HTR-8/SVneo (cell line): ENCODE data around the gene U2AF1.
"Not testable (repeated sequence)": the region's sequence is repeated elsewhere in the genome, so short reads cannot be mapped to it uniquely, and the experiment has no call there.

Experiments
- DNase-seq: peaks from one replicate; pipeline ENCODE4 v3.0.0; 2011; ENCODE audit warnings: low spot score, mixed read lengths; ENCODE audit not compliant: insufficient read length
- FAIRE-seq: peaks from 2 replicates; lab custom pipeline; 2011; peaks lifted over from hg19 to GRCh38; lab: Jason Lieb, UNC

Gene U2AF1, protein sequence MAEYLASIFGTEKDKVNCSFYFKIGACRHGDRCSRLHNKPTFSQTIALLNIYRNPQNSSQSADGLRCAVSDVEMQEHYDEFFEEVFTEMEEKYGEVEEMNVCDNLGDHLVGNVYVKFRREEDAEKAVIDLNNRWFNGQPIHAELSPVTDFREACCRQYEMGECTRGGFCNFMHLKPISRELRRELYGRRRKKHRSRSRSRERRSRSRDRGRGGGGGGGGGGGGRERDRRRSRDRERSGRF

DNA sequence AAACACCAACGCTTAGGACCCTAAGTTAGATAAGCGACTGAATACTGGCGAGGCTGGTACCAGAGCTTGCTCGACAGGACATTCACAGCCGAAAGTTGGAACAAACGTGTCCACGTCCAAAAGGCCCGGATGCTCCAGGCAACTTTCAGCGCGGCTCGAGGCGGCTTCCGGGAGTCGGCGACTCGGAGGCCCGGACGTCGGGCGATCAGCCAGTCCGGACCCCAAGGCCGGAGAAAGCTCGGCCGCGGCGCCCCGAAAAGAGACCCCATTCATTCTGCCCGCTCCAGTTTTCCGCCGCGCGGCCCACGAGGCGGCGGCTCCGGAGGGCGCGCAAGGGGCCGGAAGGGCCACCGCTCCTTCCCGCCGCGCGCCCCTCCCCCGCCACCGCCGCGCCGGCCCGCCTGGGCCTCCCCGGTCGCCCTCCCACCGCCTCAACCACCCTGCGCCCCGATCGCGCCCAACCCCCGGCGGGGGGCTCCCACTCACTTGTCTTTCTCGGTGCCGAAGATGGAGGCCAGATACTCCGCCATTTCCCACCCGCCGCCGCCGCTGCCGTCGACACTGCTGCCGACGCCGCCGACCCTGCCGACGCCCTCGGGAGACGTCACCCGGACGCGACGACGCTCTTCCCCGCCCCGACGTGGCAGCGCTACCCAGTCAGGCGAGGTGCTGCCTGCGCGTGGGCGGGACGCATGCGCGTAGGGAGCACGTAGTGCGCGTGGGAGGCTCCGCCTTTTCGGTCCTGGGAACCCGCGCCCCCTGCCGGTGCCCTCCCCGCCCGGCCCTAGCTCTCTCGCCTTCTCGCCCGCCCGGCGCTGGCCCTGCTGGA is at the start of gene U2AF1:
Gene U2AF1, minus strand, starts transcription at position 606 of the 829 bp plus-strand sequence. Its CDS starts 76 bp downstream, at position 530.
- peak; percentile 98 for FAIRE-seq

DNA sequence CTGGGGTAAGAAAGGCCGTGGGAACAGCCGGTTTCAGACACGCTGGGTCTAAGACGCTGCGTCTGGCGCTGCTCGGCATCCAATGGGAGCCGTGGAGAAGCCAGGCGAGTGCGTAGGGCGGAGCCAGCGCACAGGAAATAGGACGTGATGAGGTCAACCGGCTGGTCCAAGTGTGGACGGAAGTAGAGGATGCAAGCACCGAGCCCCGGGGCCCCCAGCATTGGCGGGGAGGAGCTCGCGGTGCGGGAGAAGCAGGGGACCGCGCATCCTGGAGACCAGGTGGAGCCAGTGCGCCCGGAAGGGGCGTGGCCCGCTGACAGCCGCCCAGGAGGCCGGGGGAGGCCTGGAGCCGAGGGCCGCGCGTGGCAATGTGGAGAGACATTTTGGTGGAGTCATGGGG is 46.2 kb upstream of the U2AF1 start:
- DNase-seq, FAIRE-seq: not testable (repeated sequence)

More for the DNA sequence above, at the start of gene U2AF1:
- DNase-seq, result not testable (repeated sequence)

DNA sequence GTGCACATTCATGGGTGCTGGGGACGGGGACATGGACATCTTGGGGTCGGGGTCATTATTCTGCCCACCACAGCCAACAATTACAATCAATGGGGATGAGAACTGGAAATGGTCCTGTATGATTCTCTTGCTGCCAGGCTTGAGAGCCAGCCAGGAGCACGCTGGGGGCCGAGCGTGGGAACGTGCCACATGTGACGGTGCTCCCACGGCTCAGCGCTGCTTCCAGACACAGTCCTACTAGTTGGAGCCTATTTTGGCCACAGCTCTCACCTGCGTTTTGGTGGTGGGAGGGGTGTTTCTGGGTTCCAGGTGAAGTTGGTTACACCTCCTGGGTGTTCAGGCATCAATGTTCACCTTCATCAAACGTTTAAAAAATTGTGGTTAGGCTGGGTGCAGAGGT is 42.0 kb upstream of the U2AF1 start:
- not testable (repeated sequence) for DNase-seq, FAIRE-seq

DNA sequence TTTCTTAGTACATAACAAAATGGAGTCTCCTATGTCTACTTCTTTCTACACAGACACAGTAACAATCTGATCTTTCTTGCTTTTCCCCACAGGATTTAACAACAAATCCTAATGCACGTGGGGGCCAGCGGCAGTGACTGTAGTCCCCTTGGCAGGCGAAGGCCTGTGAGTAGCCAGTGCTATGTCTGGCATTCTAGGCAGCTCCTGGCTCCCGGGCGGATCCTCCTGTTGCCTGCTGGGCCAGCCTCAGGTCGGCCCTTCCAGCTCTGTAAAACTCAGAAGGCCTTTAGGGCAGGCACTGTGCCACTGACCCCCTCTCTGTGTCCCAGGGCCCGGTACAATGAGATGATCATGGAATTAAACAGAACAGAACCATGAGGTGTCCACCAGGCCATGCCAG is 40.6 kb upstream of the U2AF1 start:
- FAIRE-seq, DNase-seq: not testable (repeated sequence)

DNA sequence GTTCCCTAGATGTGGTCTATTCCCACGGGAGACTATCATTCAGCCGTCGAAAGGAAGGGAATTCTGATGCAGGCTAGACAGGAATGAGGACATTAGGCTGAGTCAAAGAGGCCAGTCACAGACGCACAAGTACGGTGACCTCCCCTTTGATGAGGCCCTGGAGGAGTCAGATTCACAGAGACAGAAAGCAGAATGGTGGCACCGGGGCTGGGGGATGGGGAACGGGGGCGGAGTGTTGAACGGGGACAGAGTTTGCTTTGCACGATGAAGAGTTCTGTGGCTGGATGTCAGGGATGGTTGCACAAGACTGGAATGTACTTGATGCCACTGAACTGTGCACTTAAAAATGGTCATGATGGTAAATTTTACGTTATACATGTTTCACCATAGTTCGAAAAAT is 39.3 kb upstream of the U2AF1 start:
- not testable (repeated sequence) for DNase-seq, FAIRE-seq

DNA sequence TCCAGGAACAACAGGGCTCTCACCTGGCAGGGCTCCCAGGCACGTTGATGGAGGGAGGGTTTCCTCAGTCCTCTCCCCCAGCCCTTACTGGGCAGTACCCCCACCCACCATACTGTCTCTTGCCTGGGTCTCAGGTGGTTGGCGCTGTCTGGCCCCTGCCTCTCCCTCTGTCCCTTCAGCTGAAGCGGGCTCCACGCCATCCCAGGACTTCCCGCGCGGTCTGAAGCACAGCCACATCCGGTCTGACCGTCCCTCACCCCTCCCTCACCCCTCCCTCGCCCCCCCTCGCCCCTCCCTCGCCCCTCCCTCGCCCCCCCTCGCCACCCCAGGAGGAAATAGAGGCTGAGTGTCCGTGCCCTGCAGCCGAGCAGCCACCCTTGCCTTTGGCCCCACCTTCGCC is 34.0 kb upstream of the U2AF1 start:
- not testable (repeated sequence) for FAIRE-seq, DNase-seq

DNA sequence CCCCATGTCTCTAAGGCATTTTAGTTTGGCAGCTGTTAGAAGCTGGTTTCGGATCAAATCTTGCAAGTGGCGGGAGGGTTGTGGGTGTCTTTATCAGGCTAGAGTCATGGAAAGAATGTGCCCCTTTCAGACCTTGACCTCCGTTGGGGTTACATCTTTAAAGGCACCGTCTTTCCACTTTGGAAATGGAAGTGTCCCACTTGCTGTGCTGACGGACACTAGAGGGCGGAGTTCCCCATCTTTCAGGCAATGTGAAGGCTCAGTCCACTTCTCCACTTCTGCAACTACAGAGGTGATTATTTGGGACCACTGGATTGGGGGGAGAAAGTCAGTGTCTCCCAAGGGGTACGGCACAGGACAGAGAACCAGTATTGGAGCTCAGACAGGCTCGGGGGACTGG is 31.6 kb upstream of the U2AF1 start:
- peak; percentile 73 for FAIRE-seq
- not testable (repeated sequence) for DNase-seq

DNA sequence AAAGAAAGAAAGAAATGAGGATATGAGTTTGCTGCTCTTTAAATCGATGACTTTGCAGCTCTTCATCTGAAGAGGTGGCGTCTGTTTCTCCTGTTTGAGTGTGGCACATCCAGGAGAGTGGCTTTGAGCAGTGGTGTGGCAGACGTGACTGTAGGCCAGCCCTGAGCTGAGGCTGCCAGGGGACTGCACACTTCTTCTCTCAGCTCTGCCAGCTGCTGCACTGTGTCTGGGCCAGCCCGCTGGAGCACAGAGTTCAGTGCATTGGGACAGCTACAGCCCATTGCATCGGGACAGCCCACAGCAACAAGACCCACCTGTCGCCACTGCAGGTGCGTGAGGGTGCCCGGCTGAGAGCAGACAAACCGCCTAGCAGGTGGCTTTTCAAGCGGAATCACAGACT is 27.1 kb upstream of the U2AF1 start:
- FAIRE-seq, DNase-seq: not testable (repeated sequence)

DNA sequence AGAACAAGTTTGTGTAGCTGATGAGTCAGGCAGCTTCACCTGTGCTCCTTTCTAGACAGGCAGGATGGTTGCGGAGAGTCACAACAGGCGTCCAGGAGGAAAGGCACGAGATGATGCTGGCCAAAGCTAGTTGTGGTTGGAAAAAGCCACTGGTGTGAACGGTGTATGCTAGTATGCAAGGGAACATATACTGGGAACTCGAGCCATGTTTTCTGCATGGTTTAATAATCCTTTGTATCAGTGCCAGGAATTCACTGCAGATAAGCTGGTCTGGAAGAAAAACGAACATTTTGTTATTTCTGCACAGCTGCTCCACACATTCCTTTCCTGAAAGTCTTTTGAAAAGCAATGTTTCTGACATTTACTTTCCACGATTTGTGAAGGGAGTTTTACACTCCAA is 22.7 kb upstream of the U2AF1 start:
- not testable (repeated sequence) for FAIRE-seq, DNase-seq

DNA sequence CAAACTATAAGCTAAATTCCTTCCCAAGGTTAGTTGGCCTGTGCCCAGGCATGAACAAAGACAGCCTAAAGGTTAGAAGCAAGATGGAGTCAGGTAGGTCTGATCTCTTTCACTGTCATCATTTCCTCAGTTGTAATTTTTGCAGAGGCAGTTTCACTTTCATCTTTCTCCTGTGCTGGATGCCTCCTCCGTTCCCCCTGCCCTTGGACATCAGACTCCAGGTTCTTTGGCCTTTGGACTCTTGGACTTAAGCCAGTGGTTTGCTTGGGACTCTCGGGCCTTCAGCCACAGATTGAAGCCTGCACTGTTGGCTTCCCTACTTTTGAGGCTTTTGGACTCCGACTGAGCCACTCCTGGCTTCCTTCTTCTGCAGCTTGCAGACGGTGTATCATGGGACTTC is 8.6 kb upstream of the U2AF1 start:
- not testable (repeated sequence) for FAIRE-seq, DNase-seq

DNA sequence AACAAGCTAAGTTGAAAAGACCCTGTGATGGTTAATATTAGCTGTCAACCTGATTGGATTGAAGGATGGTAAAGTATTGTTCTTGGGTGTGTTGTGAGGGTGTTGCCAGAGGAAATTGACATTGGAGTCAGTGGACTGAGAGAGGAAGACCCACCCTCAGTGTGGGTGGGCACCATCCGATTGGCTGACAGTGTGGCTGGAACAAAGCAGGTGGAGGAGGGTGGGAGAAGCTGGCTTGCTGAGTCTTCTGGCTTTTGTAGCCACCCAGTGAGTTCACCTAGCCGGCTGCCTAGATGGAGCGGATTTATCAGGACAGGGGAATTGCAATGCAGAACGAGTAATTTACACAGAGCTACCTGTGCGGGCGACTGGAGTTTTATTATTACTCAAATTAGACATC is 7.1 kb upstream of the U2AF1 start:
- not testable (repeated sequence) for DNase-seq, FAIRE-seq

DNA sequence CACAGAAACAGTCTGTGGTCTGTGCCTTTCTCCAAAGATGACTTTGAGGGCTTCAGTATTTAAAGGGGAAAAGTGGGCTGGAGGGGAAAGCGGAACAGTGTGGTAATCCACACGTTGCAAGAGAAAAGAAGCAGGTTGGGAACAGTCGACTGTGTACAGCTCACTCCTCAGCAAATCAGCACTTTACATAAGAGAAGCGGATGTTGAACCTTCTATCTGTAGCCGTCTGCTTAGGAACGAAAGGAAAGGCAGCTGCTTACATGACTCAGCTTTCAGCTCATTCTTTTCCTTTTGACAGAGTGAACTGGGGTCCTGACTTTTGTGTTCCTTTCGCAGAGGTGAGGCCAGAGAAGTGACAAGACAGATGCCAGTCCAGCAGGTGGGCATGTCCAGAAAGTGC is 1.6 kb upstream of the U2AF1 start:
- FAIRE-seq, result not testable (repeated sequence)

DNA sequence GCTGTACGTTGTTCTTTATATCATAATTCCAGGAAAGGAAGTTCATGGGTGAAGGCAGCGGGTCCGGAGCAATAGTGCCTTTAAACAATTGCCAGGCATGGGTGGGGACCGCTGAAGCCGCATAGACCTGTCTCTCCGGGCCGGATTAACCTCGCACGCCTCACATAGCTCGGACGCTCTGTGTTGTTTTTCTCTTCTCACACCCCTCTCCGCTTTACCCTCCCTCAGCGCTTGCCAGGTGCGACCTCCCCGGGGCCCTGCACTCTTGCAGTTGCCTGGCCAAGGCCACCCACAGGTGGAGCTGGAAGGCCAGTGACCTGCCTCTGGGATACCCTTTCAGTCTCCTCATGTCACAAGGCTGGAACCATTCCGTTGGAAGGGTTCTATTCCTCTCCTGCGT is 807 bp upstream of the U2AF1 start:
- DNase-seq, FAIRE-seq: not testable (repeated sequence)

More for the DNA sequence above, 1.6 kb upstream of the U2AF1 start:
- not testable (repeated sequence) for DNase-seq

DNA sequence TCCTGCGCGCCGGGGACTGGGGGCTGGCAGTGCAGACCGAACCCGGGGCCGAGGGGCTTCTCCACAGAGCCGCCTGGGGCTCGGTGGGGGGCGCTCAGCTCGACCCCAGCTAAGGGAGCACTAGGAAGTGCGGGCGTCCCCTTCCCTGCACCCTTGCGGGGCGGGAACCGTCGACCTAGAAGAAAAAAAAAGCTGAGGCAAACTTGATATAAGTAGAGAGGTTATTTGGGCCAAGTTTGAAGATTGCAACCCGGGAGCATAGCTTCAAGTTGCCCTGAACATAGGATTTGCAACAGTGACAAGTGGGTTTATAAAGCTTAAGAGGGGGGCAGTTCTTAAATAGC is 396 bp upstream of the U2AF1 start:
- FAIRE-seq, DNase-seq: not testable (repeated sequence)

DNA sequence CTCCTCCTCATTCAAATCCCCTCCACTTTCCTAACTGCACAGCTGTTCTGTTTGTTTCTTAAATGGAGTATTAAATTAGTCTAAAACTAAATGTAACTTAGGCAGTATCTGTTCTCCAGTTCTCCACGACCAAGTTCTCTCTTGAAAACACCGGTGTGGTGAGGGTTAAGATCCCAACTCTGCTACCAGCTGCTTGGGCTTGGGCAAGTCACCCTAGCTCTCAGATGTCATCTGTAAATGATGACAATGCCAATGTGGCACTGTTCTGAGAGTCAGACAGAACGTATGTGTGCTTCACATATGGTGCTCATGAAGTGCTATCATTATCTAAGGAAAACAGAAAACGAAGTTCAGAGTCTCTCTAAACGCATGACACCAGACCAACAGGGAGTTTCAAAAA is 2.7 kb downstream of the U2AF1 start:
- DNase-seq, FAIRE-seq: not testable (repeated sequence)

DNA sequence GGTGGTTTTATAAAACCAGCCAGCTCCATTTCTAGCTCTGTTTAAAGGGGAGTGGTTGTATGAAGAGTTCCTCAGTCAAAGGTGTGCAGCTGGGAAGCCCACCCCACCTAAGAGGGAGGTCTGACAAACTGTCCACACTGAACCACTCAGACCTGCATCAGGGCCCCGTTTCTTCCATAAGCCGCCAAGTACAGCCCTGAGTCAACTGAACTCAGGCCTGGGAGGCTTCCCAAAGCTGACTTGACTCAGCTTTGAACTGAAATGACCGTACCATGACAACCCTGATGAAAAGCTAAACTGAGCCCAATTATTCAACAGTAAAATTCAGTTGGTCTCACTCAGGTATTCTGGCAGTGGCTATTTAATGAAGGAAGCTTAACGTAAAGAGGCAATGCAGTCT is 5.1 kb downstream of the U2AF1 start:
- not testable (repeated sequence) for DNase-seq, FAIRE-seq

DNA sequence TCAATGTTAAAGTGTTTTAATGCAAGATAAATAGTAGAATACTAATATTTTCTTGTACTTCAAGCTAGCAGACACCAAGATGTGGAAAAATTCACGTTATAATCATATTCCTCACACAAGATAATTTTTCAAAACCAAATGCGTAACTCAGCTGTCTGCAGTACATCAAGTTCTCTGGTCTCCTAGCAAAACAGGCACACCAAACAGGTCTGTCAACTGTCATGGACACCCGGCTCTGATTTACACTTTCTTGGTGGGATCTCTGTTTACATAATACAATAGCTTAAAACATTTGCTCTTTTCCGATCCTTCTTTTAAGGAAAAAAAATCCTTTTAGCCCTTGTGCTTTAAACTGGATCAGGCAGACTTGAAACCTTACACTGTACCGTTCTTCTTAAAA is 5.7 kb downstream of the U2AF1 start:
- FAIRE-seq, DNase-seq: not testable (repeated sequence)

DNA sequence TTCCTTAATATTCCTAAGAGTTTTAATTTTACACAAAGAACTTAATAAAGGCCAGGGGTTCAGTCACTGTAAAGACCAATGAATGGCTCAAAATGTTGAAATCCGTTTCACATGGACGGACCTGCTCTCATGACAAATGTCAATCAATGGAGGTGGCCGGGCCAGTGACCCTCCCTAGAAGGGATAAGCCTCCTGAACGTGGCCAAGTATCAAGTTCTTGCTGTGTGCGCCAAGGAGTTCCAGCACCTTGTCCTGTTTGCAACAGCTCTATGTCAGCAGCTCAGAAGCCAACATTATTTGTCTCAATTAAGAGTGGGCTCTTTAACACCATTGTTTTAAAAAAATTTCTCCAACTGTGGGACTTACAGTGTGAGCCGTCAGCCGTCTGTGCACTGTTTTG is 6.4 kb downstream of the U2AF1 start:
- not testable (repeated sequence) for FAIRE-seq, DNase-seq

DNA sequence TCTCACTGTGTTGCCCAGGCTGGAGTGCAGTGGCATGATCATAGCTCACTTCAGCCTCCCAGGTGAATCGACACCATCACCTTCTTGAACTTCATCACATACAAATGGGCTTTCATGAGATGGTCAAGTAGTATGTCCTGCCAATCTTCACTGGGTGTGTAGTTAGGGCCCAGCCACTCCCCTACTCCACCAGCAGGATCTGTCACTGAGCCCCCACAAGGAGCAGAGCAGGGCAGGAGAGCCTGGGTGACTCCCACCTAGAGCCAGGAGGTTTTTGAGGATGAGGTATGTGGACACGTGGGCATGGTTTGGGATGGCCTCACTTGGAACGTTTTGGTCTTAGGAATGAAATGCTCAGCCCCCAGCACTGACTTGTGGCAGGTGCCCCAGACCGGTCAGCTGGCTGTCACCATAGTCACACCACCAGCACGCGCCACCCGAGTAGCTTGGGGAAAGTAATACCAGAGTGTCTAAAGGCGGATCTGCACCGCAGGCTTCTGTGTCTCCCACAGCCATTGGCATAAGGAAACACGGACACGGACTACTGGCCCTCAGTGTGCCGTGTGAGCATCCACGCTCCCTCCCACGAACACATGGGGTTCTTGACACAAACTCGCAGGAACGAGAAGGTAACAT is 15.3 kb downstream of the U2AF1 start:
- not testable (repeated sequence) for FAIRE-seq, DNase-seq

DNA sequence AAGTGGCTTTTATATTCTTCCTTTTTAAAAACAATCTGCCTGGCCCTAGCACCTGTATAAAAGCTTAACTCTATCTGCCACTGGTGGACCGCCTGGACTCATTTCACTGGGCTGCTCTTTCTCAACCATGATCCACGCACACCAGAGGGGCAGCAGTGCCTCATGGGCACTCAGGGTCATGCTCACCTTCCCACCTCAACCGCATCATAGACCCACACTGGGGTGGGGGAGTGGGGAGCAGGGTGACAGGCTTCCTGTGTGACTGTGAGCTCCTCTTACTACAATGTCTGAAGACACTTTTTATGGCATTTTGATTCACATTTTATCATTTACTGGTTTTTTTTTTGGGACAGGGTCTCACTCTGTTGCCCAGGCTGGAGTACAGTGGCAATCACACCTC is 16.4 kb downstream of the U2AF1 start:
- not testable (repeated sequence) for FAIRE-seq

More for the DNA sequence above, 16.4 kb downstream of the U2AF1 start:
- not testable (repeated sequence) for DNase-seq
